OCI-LY7 (cell line): Measurements from ENCODE around the gene GAK. TPM values are rescaled to one million over a fixed set of nuclear protein-coding genes. Genes with fewer than 3 reads are reported as not detected.

Experiments
- BruUV-seq: library from RNA; stranded (reverse); fragments of 400-500 nt; replicated peaks from 2 replicates; lab custom pipeline; 2021; lab: Mats Ljungman, UMichigan
- CTCF ChIA-PET: fragments of 300-600 bp; sonication (Branson Sonifier 250); formaldehyde crosslinking; loops from one replicate; lab custom pipeline; 2022; ENCODE audit warnings: antibody characterized with exemption; ENCODE audit not compliant: unreplicated experiment; lab: Charles Lee
- POLR2A ChIA-PET: fragments of 300-600 bp; sonication (Branson Sonifier 250); formaldehyde crosslinking; loops from one replicate; lab custom pipeline; 2022; ENCODE audit warnings: antibody characterized with exemption; lab: Charles Lee
- DNase-seq: peaks from one replicate; pipeline ENCODE4 v3.0.0-alpha.2; 2015; ENCODE audit warnings: low spot score
- H2AFZ ChIP-seq: fragments of 200-600 bp; sonication (generic), shearing (Covaris generic); 2 replicates; pipeline ENCODE4 v1.6.1; 2014; ENCODE audit warnings: mild to moderate bottlenecking, antibody characterized with exemption, low read length, moderate library complexity
- H3K27ac ChIP-seq: fragments of 200-600 bp; sonication (generic); 2 replicates; pipeline ENCODE4 v1.5.1; 2014; ENCODE audit warnings: mixed run types, low read depth, mild to moderate bottlenecking, moderate library complexity, low read length, inconsistent platforms; ENCODE audit not compliant: poor library complexity, severe bottlenecking
- H3K36me3 ChIP-seq: fragments of 200-600 bp; sonication (generic); 2 replicates; pipeline ENCODE4 v1.6.1; 2014; ENCODE audit warnings: mild to moderate bottlenecking, antibody characterized with exemption, low read length, moderate library complexity, mixed read lengths; ENCODE audit not compliant: insufficient read depth
- H3K4me1 ChIP-seq: fragments of 200-600 bp; sonication (generic); 2 replicates; pipeline ENCODE4 v1.5.1; 2014; ENCODE audit warnings: mild to moderate bottlenecking, low read length; ENCODE audit not compliant: insufficient read depth, poor library complexity, severe bottlenecking
- H3K4me2 ChIP-seq: fragments of 200-600 bp; sonication (generic); 2 replicates; pipeline ENCODE4 v1.6.1; 2014; ENCODE audit warnings: mild to moderate bottlenecking, low read length
- H3K4me3 ChIP-seq: fragments of 200-600 bp; sonication (generic); 2 replicates; pipeline ENCODE4 v1.5.1; 2014; ENCODE audit warnings: mild to moderate bottlenecking, low read depth, low read length; ENCODE audit not compliant: poor library complexity, severe bottlenecking
- H3K79me2 ChIP-seq: fragments of 200-600 bp; sonication (generic); 2 replicates; pipeline ENCODE4 v1.6.1; 2016; ENCODE audit warnings: low read depth, mild to moderate bottlenecking, low read length, moderate library complexity, mixed read lengths; ENCODE audit not compliant: insufficient read depth
- H3K9me2 ChIP-seq: fragments of 200-600 bp; sonication (generic); 2 replicates; pipeline ENCODE4 v1.6.1; 2016; ENCODE audit warnings: mild to moderate bottlenecking, low read length, mixed read lengths; ENCODE audit not compliant: insufficient read depth
- H3K9me3 ChIP-seq: fragments of 200-600 bp; sonication (generic); 2 replicates; pipeline ENCODE4 v1.6.1; 2014; ENCODE audit warnings: mild to moderate bottlenecking, mixed run types, low read length, mixed read lengths
- H4K20me1 ChIP-seq: fragments of 200-600 bp; sonication (generic); 2 replicates; pipeline ENCODE4 v1.6.1; 2014; ENCODE audit warnings: mild to moderate bottlenecking, antibody characterized with exemption, low read length, moderate library complexity, mixed read lengths; ENCODE audit not compliant: insufficient read depth
- CTCF ChIP-seq: fragments of 200-600 bp; sonication (generic); conservative IDR thresholded peaks from 2 replicates; pipeline ENCODE4 v1.5.1; 2014; ENCODE audit warnings: mild to moderate bottlenecking, antibody characterized with exemption, low read length, moderate library complexity, mixed read lengths
- EZH2phosphoT487 ChIP-seq: fragments of 200-600 bp; sonication (generic); IDR thresholded peaks from 2 replicates; pipeline ENCODE4 v1.6.1; 2018; ENCODE audit warnings: low read depth, borderline replicate concordance, mild to moderate bottlenecking, mixed run types, antibody characterized with exemption, low read length, moderate library complexity, mixed read lengths
- intact Hi-C: fragments of 100-400 bp; cut with micrococcal nuclease; formaldehyde crosslinking; loops from one replicate; pipeline ENCODE4 v1.10.0; 2022; ENCODE audit not compliant: unreplicated experiment
- total RNA-seq, 2 experiments: library from RNA; depleted of rRNA in 1 of 2; stranded (reverse); fragments of >200 nt in 1 of 2; shearing (Covaris generic) in 1 of 2; gene quantifications; 2 replicates each; pipeline ENCODE4 v1.2.3, GENCODE V29; 2014 to 2022

Gene GAK
- total RNA-seq, 2 experiments from 2014 or later: 86.1 to 107 TPM

GRCh38 chr4:879729-880077, 52.4 kb downstream of the GAK start:
- TF ChIP-seq EZH2phosphoT487 (no peak), CTCF (no peak)
- Histone ChIP-seq H3K36me3 (peaks cover 51% of the 10 kb centered on the region; the same call in 1 of the 2 replicates), H2AFZ (no peak overlapping the region), H3K4me2 (no peak overlapping the region), H3K79me2 (no peaks in the 10 kb centered on the region), H4K20me1 (no peaks in the 10 kb centered on the region), H3K4me1 (no peaks in the 10 kb centered on the region), H3K9me3 (no peaks in the 10 kb centered on the region), H3K4me3 (no peak overlapping the region), H3K27ac (no peak overlapping the region), H3K9me2 (no peaks in the 10 kb centered on the region)
- BruUV-seq: no TSS peak
- CTCF ChIA-PET: no interaction called here
- no peak for DNase-seq
- POLR2A ChIA-PET: no interaction called here
- intact Hi-C loops: no loop called here

- H3K9me2 ChIP-seq: no peaks in the 10 kb centered on the region
- BruUV-seq: no TSS peak
- CTCF ChIA-PET: no interaction called here
- H3K4me1 ChIP-seq: no peaks in the 10 kb centered on the region
- no peak overlapping the region for H3K27ac ChIP-seq
- no peaks in the 10 kb centered on the region for H3K9me3 ChIP-seq
- DNase-seq: no peak
- H3K36me3 ChIP-seq: peaks cover 57% of the 10 kb centered on the region; the same call in 1 of the 2 replicates
- no peak overlapping the region for H2AFZ ChIP-seq
- no peak for TF ChIP-seq CTCF
- no peak for TF ChIP-seq EZH2phosphoT487
- H3K4me3 ChIP-seq: no peak overlapping the region
- intact Hi-C loops: no loop called here
- H3K4me2 ChIP-seq: no peak overlapping the region
- H4K20me1 ChIP-seq: no peaks in the 10 kb centered on the region
- H3K79me2 ChIP-seq: no peaks in the 10 kb centered on the region
- POLR2A ChIA-PET: no interaction called here
Measured at GRCh38 chr4:878796-879728, 53.1 kb downstream of the GAK start.

- ChIA-PET CTCF (no interaction called here), POLR2A (no interaction called here)
- Histone ChIP-seq H3K36me3 (peaks cover 66% of the 10 kb centered on the region; the same call in 1 of the 2 replicates), H3K9me3 (no peaks in the 10 kb centered on the region), H3K4me3 (no peak overlapping the region), H3K79me2 (no peaks in the 10 kb centered on the region), H3K27ac (no peak overlapping the region), H4K20me1 (no peaks in the 10 kb centered on the region), H3K9me2 (no peaks in the 10 kb centered on the region), H3K4me1 (no peaks in the 10 kb centered on the region), H2AFZ (no peak overlapping the region), H3K4me2 (no peak overlapping the region)
- no TSS peak for BruUV-seq
- intact Hi-C loops: no loop called here
- DNase-seq: no peak
- no peak for TF ChIP-seq CTCF
- TF ChIP-seq EZH2phosphoT487: no peak
Measured at GRCh38 chr4:877502-877901, 54.6 kb downstream of the GAK start.
